Measurements from ENCODE around the gene PMF1.

PMF1 gene

GRCh38 chr1:156284112-156284511 lies 71.3 kb downstream of the PMF1 start, which contains the start of gene TMEM79:
Gene TMEM79 (plus strand): TSS chr1:156284325. CDS start chr1:156285227, 902 bp downstream.
- DNase-seq (ENCODE audit: low read depth in 1 of 2, low spot score in 1 of 2), result no peak
- peak within 1 kb of the TSS; percentile 82 for H3K4me3 ChIP-seq (replicated peaks; ENCODE audit: insufficient read depth, low read length)
- no peaks in the 10 kb centered on the region for H3K27me3 ChIP-seq (ENCODE audit: insufficient read depth, poor library complexity, severe bottlenecking)
- no peak for TF ChIP-seq POLR2AphosphoS5 (IDR thresholded peaks at IDR 0.05; ENCODE audit: low read depth)
- no peak for TF ChIP-seq CTCF (IDR thresholded peaks at IDR 0.05; ENCODE audit: insufficient read depth, low read length)
- no peak for TF ChIP-seq GABPA (IDR thresholded peaks at IDR 0.05; ENCODE audit: low read depth)
- TF ChIP-seq SPI1 (IDR thresholded peaks at IDR 0.05; ENCODE audit: borderline replicate concordance, low read depth), result no peak
- peak within 1 kb of the TSS; percentile 90 for H3K27ac ChIP-seq (replicated peaks)

GRCh38 chr1:156284757-156285156 lies 72.0 kb downstream of the PMF1 start:
- peak overlapping the region; percentile 48 for H3K27ac ChIP-seq (replicated peaks)
- peak; percentile 53 to 55 for DNase-seq (ENCODE audit: low read depth in 1 of 2, low spot score in 1 of 2)
- no peak overlapping the region for H3K4me3 ChIP-seq (replicated peaks; ENCODE audit: insufficient read depth, low read length)

GRCh38 chr1:156285437-156285836 lies 72.6 kb downstream of the PMF1 start:
- no peak for TF ChIP-seq CTCF (IDR thresholded peaks at IDR 0.05; ENCODE audit: insufficient read depth, low read length)
- no peak for TF ChIP-seq SPI1 (IDR thresholded peaks at IDR 0.05; ENCODE audit: borderline replicate concordance, low read depth)
- TF ChIP-seq POLR2AphosphoS5 (IDR thresholded peaks at IDR 0.05; ENCODE audit: low read depth), result no peak
- no peak for TF ChIP-seq REST (IDR thresholded peaks at IDR 0.05; ENCODE audit: insufficient replicate concordance, low read depth)
- TF ChIP-seq GABPA (IDR thresholded peaks at IDR 0.05; ENCODE audit: low read depth), result no peak
- no peak overlapping the region for H3K27ac ChIP-seq (replicated peaks)
- no peak overlapping the region for H3K4me3 ChIP-seq (replicated peaks; ENCODE audit: insufficient read depth, low read length)
- DNase-seq (ENCODE audit: low read depth in 1 of 2, low spot score in 1 of 2), result no peak
- H3K27me3 ChIP-seq (ENCODE audit: insufficient read depth, poor library complexity, severe bottlenecking), result no peaks in the 10 kb centered on the region

More at GRCh38 chr1:156284757-156285156, 72.0 kb downstream of the PMF1 start:
- TF ChIP-seq SPI1 (IDR thresholded peaks at IDR 0.05; ENCODE audit: borderline replicate concordance, low read depth) (peak; percentile 19; the same call in 1 of the 2 replicates), POLR2AphosphoS5 (IDR thresholded peaks at IDR 0.05; ENCODE audit: low read depth) (no peak)
- no peaks in the 10 kb centered on the region for H3K27me3 ChIP-seq (ENCODE audit: insufficient read depth, poor library complexity, severe bottlenecking)

- no peak overlapping the region for H3K4me3 ChIP-seq (replicated peaks; ENCODE audit: insufficient read depth, low read length)
- H3K27me3 ChIP-seq (ENCODE audit: insufficient read depth, poor library complexity, severe bottlenecking), result no peaks in the 10 kb centered on the region
- TF ChIP-seq GABPA (IDR thresholded peaks at IDR 0.05; ENCODE audit: low read depth) (no peak), CTCF (IDR thresholded peaks at IDR 0.05; ENCODE audit: insufficient read depth, low read length) (no peak), POLR2AphosphoS5 (IDR thresholded peaks at IDR 0.05; ENCODE audit: low read depth) (no peak), REST (IDR thresholded peaks at IDR 0.05; ENCODE audit: insufficient replicate concordance, low read depth) (no peak), SPI1 (IDR thresholded peaks at IDR 0.05; ENCODE audit: borderline replicate concordance, low read depth) (no peak)
- DNase-seq (ENCODE audit: low read depth in 1 of 2, low spot score in 1 of 2), result no peak
- H3K27ac ChIP-seq (replicated peaks), result no peak overlapping the region
These were observed 73.3 kb downstream of the PMF1 start for GRCh38 chr1:156286061-156286460.

Measured in HL-60 (cell line).